NCI-H2227 treated with DMSO at 0.1 percent for 48 hours (cell line): ENCODE results near the gene KPTN.

Source experiments
- DNase-seq: peaks from one replicate; lab custom pipeline; 2025; lab: John Stamatoyannopoulos, UW

KPTN gene

DNA sequence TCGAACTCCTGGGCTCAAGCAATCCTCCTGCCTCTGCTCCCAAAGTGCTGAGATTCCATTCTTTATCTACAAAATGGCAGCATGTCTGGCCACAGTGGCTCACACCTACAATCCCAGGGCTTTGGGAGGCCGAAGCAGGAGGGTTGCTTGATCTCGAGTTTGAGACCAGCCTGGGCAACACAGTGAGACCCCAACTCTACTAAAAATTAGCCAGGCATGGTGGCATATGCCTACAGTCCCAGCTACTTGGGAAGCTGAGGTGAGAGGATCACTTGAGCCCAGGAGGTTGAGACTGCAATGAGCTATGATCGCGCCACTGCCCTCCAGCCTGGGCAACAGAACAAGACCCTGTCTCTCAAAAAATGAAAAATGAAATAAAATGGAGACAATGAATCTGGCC lies 24.7 kb upstream of the KPTN start:
- no peak for DNase-seq

DNA sequence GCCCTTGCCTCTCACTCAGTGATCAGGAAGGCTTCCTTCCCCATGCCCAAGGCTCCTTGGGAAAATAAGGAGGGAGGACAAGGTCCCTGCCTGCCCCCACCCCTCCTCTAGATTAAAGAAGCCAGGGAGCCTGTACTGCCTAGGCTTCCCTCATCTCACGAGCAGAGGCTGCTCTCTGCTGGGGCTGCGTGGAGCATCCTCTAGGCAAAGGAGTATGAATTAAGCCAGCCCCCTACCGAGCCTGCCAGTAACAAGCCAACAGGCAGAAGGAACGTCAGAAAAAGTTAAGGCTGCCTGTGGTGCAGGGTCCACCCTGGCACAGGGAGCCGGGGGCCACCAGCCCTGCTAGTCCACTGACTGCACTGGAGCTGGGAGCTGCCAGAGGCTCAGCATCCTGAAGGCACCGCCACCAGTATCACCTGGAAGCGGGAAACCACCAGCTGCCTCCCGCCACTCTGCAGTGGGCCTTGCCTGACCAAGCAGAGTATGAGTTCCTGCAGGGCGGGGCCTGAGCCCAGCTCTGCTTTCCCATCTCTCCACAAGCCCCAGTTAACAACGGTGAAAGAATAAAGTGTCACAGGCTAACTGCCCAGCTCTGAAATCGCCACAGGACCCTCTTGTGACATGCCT lies 24.0 kb upstream of the KPTN start:
- DNase-seq: peak; percentile 37

DNA sequence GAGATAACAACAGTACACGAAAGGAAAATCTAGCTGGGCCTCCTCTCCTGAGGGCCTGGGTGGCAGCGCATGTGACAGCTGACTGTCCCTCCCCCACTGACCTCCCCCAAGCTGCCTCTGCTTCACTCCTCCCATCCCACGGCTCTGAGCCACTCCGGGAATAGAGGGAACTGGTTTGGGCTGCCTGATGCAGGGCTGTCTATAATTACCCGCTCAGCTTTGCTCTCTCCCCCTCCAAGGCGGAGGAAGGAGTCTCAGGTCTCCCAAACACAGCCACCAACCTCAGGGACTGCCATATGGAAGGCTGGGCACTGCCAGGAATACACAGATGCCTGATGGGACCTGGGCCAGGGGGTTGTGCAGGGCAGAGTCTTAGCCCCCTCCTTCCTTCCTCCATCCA lies 23.0 kb upstream of the KPTN start:
- peak; percentile 50 for DNase-seq

DNA sequence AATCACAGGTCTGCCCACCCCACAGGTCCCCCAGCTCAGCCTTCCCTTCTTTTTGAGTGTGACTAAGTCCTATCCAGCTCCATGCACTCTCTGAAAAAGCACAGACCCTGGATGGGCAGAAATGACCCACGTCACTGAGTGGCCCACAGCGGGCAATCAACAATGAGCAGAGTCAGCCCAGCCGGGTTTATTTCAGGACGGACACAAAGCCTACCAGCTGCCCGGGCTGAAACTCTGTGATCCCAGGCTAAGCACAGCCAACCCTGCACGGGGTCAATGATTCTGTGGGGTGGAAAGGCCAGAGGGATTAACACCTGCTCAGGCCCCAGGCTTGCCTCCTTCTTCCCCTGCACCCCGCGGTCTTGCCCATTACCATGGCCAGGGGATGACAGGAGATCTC lies 22.4 kb upstream of the KPTN start:
- DNase-seq: no peak

DNA sequence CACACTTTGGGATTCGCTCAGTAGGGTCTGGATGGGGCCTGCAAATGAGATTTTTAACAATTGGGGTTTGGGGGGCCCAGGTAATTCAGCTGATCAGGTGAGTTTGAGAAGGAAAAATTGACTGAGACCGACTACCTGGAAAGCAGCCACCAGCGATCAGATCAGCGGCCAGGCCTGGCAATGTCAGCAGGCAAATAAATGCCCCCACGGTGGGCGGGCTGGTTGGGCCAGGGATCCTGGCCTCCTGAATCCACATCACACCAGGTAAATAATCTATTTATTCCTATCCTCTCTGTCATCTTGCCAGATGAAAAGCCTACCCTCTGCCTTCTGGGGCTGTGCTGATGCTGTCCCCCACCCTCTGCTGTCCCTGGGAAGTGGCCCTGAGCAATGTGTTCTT lies 21.5 kb upstream of the KPTN start:
- DNase-seq: no peak

DNA sequence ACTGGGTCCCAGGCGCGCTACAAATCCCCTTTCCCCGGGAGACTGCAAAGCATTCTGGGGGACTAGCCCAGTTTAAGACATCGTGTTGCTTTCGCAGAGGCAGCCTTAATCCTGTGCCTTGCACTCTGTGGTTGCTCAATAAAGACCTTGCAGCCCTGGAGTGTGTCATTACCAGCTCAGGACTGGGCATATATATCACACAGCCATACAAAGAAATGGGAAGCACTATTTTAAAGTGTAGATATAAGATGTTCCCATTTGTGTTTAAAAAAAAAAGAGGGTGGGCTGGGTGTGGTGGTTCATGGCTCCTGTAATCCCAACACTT lies 19.8 kb upstream of the KPTN start:
- DNase-seq: no peak

DNA sequence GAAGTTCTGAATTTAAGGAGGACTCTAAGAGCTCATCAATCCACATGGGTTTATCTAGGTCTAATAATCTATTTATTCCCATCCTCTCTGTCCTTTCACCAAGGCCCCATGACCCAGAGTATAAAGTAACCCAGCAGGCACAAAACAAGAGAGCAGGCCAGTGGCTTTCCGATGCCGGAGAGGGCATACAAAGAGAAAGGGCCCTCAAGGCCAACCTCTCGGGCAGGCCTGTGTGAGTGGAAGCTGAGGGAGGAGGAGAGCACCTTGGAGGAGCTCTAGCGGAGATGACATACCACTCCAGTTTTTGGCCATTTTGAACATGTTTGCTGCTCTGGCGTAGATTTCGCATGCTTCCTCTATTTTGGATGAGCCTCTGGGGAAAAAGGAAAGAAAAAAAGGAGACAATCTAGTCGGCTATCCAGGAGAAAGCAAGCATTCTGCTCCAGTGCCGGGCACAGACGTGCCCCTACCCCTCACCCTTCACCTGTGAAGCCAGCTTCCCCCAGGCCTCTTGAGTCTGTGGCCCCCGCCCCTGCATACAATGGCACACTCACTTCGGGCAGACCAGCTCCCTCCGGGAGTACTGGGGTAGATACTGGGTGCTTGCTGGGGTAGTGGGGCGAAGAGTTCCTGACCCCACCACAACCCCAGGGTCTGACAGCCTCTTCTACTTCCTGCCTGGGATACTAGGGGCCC lies 19.3 kb upstream of the KPTN start:
- no peak for DNase-seq

DNA sequence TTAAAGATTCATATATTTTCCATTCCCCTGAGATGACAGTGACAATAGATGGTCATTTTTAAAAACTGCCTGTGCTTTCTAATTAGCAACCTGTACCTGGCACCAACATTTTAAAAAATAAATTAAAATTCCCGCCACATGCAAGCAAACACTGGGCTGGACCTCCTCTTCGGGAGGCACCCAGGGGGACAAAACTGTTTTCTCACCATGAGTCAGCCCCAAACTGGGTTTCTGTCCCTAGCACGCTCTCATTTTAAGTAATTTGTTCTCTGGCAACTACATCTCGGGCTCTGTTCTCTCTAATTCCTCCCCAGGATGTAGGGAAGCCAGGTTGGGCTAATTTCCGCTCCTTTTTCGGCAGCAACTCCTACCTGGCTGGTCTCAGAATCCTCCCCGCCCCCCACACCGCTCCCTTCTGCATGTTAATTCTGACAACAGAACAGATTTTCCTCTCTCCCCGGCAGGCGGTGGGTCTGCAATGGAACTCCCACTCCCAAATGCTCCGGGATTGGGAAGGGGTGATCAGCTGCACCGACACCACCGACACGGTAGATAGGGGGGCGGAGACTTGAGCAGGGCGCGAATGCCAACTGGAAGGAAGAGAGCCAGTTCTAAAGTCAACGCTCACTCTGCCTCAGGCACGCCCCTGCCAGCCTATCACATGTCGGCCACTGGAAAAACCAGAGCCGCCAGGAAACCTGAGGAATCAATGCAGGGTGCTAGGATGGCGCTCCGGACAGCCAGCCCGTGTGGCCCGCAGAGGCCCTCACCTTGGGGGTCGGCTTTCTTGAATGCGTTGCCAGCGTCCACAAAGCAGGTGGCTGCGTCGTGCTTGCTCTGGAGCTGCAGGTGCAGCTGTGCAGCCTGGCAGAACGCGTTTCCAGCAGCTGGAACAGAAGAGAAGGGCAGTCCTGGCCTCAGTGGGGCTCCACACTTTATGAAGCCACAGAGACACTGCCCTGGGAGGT lies 16.1 kb upstream of the KPTN start:
- no peak for DNase-seq

DNA sequence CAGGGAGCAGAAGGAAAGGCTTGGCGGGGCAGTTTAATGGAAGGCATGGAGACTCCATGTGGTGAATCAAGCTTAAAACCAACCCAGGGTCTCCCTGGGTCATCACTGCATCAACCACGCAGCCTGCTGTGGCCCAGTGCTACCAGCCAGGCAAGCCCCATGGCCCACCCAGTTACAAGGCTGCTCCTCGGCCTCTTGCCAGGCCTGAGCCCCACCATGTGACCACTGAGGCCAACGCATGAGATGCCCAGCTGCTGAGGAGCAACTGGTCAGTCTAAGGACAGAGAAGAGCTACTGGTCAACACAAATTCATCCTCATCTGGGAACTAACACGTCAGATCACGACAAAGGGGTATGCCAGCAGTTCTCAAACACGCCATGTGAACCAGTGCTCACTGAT lies 15.4 kb upstream of the KPTN start:
- DNase-seq: no peak

DNA sequence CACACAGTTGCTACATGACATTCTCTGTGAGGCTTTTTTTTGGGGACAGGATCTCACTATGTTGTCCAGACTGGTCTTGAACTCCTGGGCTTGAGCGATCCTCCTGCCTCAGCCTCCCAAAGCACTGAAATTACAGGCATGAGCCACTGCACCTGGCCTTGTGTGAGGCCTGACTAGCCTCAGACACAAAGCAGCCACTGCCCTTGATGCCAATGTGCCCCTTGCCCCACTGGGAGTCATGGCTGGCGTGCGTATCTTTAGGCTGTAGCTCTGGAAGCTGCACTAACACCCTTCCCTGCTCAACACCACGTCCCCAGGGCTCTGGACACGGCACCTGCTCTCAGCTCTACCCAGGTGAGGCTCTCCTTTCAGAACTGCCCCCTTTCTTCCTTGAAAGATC lies 14.5 kb upstream of the KPTN start:
- no peak for DNase-seq

DNA sequence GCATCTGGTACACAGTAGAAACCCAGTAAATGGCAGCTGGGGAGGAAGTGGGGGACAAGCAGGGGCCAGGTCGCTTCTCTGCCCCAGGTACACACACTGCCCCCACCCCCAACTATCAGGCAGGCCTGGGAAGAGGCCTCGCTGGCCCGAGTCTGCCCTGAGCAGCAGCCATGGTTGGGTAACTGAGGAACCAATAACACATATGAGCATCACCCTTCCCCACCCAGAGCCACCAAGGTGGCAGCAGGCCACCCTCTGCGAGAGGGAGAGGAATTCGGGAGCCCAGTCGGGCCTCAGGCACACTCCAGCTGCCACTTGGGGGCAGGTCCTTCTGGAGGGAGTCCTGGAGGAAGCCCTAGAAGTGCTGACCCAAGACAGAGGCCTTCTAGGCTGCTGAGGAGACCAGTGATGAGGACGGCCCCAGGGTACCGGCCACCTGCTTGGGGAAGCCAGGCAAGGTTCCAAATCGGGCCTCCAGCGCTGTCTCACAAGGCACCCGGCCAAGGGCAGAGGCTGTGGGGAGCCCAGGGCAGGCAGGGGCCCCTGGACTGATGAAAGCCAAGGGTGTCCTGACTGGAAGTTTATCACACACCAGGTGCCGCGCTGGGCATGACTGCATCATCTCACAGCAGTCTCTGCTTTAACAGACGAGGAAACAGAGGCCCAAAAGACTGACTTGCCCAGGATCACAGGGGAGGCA lies 14.0 kb upstream of the KPTN start:
- no peak for DNase-seq

DNA sequence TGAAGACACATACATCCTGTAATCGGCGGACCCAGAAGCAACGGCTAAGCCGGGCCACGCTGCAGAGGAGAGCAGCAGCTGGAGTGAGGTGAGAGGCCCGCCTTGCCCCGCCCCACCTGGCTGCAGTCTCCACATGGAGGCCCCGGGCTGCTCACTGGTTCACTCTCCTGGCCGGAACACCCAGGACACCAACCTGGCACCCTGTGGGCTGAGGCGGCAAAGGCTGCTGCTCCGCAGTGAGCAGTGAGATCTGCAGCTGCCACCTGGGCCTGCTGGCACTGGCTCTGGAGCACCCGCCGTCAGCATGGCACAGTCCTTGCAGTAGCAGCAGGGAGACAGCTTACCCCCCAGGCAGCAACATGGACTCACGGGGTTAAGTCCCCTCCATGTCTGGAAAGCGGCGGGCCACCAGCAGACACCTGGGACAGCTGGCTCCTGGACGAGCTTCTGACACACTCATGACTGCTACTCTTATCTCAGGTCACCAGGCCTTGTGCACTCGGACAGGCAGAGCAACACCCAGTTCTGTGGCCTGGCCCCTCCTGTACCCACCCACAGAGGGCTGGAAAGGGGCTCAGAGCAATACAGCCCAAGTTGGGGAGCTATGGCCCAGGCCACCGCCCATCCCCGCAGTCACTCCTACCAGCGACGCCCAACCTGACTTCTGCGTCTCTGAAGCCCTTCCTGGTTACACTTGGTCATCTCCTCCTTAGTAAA lies 13.2 kb upstream of the KPTN start:
- no peak for DNase-seq

DNA sequence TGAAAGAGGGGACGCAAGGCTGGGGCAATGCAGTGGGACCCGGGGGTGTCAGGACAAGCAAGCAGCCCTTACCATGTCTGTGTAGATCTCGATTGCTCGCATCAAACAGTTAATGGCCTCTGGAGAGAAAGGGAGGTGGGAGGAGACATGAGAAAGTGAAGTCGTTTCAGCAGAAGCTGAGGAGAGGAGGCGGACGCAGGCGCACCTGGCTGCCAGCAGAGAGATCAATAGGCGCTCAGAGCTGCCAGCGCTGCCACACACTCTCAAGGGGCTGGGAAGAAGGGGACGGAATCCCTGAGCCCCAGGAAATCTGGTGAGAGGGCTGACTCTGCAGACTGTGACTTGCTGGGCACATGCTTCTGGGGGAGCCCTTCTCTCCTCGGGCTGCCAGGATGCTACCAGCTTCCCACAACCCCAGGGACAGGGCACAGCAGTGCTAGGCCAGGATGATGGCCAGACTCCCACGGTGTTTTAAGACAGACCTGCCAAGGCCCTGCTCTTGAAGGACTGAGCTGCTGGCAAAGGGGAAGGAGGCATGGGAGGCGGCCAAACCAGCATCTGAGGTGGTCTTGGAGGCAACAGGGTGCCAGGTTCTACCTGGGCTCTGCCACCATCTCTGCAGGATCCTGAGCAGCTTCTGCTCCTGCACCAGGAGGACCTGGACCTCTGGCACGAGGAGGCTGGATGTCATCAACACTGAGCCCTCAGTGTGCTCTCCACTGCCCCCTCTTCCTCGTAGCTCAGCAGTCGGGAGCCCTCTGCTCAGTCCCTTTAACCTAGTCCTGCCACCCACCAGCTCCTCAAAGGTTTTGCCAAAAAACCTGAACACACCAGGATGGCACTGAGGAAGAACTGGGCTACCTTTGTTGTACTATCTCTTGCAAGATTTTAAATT lies 11.7 kb upstream of the KPTN start:
- DNase-seq: peak; percentile 7

DNA sequence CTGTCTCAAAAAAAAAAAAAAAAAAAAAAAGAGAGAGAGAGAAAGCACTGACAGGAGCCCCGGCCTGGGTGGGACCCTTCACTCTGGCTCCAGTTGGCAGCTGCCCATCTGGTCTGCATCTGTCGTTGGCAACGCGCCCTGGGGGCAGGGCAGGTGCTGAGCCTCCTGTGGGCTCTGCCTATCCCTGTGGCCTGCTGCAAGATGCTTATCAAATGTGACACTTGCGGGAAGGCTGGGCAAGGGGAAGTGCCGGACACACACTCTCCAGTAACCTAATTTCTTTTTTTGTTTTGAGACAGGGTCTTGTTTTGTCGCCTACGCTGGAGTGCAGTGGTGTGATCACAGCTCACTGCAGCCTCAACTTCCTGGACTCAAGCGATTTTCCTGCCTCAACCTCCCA lies 10.7 kb upstream of the KPTN start:
- no peak for DNase-seq

DNA sequence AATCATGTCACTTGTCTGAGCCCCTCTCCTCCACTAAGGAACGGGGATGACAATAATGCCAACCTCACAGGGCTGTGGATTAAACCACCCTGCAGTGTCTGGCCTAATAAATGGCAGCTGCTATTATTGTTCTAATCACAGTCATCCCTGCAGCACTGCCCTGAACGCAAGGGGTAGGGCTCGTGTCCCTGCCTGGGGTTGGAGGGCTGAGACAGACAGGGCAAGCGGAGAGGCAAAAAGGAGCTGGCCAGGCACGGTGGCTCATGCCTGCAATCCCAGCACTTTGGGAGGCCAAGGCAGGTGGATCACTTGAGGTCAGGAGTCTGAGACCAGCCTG lies 10.2 kb upstream of the KPTN start:
- no peak for DNase-seq

DNA sequence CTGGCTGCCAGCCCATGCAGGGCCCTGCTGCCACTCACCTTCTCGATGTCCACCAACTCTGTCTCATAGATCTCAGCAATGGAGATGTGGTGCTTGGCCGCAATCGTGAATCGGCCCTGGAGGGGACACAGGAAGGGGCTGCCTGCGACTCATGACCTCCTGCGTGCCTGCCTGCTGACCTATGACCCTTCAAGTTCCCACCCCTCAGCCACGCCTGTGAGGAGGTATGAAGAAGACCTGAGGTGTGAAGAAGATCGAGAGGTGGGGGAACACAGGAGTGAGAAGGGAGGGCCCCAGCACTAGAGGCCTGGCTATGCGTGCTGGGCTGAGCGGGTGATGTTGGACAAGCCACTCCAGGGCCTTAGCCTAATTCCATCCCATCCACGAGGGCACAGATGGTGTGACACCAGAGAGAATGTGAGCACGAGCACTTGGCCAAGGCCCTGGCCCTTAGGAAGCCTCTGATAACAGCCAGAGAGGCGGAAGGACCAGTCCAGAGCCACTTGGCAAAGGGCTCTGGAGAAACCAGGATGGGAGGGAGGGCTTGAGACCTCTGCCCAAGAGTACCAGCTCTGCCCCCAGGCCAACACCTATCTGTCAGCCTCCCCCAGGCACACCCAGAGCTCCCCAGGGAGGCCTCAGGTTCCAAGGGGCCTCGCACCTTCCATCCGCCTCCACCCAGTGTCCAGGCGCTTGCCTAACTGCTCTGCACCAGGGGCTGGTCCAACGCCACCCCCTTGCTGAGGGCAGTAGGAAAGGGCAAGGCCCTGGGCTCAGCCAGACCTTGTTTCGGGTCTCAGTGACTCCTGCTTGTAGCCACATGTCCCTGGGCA lies 9.6 kb upstream of the KPTN start:
- no peak for DNase-seq

DNA sequence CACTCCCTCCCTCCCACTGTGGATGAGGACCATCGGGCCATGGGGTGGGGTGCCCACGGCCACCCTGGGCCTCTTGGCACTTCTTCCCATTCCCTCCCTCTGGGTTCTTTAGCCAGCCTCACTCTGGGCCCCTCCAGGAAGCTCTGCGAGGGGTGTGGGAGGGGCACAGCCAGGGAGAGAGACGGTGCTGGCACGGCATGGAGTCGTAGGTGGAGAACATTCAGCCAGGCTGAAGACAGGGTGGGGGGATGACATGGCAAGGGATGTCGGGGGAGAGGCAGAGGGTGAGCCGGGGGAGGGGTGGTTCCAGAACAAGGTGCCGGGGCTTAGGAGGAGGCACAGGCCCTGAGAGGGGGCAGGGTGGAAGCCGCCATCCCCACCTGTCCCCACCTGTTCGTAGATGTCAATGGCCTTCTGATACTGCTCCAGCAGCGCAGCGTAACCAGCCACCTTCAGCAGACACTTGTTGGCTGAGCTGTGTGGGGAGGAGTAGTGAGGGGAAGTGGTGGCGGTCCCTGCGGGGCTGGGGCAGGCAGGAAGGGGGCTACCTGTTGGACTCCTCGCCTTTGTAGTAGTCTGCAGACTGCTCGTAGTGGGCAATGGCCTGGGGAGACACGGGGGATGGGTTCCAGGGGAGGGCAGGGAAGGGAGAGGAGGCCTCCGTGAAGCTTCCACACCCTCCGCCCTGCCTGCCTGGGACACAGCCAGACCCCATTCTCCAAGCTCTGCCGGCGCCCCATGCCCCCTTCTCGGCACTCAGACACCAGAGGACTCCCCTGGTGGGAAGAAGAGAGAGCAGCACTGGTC lies 8.8 kb upstream of the KPTN start:
- no peak for DNase-seq

DNA sequence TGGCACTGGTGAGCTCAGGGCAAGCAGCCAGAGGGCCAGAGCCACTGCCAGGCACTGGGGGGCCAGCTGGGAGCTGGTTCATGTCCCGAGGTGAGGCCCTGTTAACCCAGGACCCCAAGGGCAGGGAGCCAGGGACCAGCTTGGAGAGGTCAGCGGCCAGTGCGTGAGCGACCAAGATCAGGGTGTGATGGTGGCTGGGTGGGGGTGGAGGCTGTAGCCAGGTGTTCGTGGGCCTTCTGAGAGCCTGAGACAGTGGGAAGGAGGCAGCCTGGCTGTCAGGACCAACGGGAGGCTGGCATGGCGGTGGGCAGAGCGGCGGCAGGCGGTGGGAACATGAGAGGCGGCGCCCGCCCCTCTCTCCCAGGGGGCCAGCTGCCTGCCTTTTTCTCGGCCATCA lies 8.1 kb upstream of the KPTN start:
- DNase-seq: no peak
